Measurements from ENCODE around the gene GPR108.

Gene GPR108

GRCh38 chr19:6707011-6707657 is 30.2 kb downstream of the GPR108 start:
- no peak for DNase-seq (ENCODE audit: low read depth in 2 of 2)

GRCh38 chr19:6706633-6706958 is 30.8 kb downstream of the GPR108 start:
- DNase-seq (ENCODE audit: low read depth in 2 of 2) = no peak

DNA sequence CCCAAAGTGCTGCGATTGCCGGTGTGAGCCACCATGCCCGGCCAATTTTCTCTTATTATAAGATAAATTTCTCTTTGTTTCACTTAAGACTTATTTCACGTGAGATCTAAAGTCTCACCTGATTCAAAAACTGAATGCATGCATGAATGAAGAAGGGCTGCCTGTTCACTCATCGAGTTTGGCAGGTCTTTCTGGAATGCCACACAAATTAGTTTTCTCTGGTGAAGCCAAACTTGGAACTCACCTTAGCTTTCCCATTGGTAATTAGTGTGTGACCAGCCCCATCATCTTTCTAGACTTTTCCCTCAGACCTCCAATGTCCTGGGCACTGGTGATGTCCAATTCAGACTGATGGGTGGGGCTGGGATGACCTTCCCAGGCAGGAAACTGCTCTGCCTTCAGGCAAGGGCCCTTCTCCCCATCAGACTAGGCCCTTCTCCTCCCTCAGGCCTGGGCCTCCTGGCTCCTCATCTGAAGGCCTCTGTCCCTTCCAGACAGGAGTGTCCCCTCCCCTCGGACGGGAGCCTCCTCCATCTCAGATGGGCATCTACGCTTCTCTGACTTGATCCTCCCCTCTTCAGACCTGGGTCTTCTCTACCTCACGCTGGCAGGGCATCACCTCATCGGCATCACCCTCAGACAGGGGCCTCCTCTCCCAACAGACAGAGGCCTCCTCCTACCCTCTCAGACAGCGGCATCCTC is 31.3 kb downstream of the GPR108 start:
- DNase-seq (ENCODE audit: low read depth in 2 of 2) = no peak

DNA sequence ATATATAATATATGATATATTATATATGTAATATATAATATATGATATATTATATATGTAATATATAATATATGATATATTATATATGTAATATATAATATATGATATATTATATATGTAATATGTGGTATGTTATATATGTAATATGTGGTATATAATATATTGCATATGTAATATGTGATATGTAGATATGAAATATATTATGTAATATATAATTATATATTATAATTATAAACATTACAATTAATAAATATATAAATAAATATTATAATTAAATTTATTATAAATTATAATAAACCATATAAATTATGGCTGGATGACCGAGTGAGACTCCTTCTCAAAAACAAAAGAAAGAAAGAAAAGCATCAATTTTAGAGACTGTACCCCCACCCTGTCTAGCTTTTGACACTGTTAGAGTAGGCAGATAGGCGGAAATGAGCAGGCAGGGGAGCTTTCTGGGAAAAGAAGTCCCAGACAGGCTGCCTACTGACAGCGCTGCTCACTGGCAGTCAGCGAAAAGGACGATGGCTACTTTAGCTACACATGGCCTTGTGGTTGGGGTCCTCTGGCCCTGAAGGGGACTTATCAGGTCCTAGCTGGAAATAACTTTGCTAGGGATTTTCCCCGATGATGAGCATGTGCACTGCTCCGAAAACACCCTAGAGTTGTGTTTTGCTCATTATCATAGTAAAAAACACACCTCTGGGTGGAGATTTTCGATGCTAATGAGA is 36.6 kb downstream of the GPR108 start:
- no peak for DNase-seq (ENCODE audit: low read depth in 2 of 2)

GRCh38 chr19:6699935-6700334 is 37.4 kb downstream of the GPR108 start:
- no peak for DNase-seq (ENCODE audit: low read depth in 2 of 2)

GRCh38 chr19:6697291-6697690 is 40.1 kb downstream of the GPR108 start:
- no peak for DNase-seq (ENCODE audit: low read depth in 2 of 2)

- DNase-seq (ENCODE audit: low read depth in 2 of 2) = no peak
These were observed 41.0 kb downstream of the GPR108 start for GRCh38 chr19:6696239-6696820.

GRCh38 chr19:6694147-6694815 is 43.1 kb downstream of the GPR108 start:
- DNase-seq (ENCODE audit: low read depth in 2 of 2) = no peak

- no peak for DNase-seq (ENCODE audit: low read depth in 2 of 2)
These were observed 43.7 kb downstream of the GPR108 start for GRCh38 chr19:6693681-6694080.

- no peak for DNase-seq (ENCODE audit: low read depth in 2 of 2)
These were observed 44.3 kb downstream of the GPR108 start for GRCh38 chr19:6693056-6693471.

GRCh38 chr19:6692027-6692426 is 45.4 kb downstream of the GPR108 start:
- no peak for DNase-seq (ENCODE audit: low read depth in 2 of 2)

GRCh38 chr19:6691342-6691741 is 46.0 kb downstream of the GPR108 start:
- no peak for DNase-seq (ENCODE audit: low read depth in 2 of 2)

- no peak for DNase-seq (ENCODE audit: low read depth in 2 of 2)
These were observed 47.1 kb downstream of the GPR108 start for GRCh38 chr19:6690160-6690885.

DNA sequence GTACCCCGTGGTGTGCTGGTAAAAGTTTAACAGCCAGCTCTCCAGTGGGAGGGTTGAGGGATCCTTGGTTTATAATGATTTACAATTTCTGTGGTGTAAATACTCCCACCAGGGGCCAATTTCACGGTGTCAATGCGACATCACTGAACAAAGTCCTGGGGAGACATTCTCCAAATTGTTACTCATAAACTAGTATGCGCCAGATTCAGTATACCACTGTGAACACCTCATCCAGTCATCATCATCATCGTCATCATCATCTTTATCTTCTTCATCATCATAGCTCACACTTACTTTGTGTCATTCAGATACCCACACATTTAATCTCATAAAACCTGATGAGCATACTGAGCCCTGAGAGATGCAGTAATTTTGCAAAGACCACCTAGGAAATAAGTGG is 50.3 kb downstream of the GPR108 start:
- no peak for DNase-seq (ENCODE audit: low read depth in 2 of 2)

DNA sequence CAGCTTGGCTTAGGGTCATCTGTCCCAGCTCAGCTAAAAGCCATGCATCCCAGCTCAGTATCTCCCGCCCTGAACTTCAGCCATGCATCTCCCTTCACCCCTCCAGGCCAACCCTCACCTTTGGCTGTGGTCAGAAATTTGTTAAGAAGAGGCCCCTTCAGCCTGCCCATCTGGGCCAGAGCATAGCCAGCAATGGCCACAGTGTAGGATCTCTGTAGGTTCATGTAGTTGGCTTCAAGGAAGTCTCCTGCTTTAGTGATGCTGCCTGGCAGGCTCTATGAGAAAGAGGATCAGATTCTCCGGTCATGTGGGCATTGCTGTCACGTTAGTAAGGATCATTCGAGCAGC is 50.8 kb downstream of the GPR108 start:
- no peak for DNase-seq (ENCODE audit: low read depth in 2 of 2)

- no peak for DNase-seq (ENCODE audit: low read depth in 2 of 2)
These were observed 51.3 kb downstream of the GPR108 start for GRCh38 chr19:6685962-6686627.

DNA sequence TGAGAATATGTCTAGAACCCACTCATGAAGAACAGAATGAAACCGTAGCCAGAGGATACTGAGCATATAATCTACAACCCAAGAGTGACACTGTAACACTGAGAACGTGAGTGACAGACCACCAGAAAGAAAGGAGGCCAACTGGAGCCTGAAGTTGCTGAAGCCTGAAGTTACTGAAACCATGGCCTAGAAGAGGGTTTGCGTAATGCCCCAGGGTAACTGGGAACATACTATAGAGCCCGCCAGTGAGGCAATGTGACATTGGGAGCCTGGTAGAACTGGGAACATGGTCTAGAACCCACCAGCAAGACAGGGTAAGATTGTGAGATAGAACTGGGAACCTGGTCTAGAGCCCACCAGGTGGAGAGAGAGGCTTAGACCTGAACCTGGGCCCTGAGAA is 51.9 kb downstream of the GPR108 start:
- no peak for DNase-seq (ENCODE audit: low read depth in 2 of 2)

DNA sequence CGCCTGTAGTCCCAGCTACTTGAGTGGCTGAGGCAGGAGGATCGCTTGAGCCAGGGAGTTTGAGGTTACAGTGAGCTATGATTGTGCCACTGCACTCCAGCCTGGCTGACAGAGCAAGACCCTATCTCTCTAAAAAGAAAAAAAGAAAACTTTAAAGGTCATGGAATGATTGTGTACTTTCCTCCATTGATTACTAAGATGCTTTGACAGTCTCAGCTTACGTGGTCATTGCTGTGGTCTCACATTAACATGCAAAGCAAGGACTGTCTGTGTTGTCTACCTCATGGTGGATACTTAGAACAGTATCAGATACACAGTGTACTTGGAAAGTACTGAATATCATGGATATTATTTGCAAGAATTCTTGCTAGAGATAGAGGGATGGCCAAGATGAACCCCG is 53.4 kb downstream of the GPR108 start:
- no peak for DNase-seq (ENCODE audit: low read depth in 2 of 2)

DNA sequence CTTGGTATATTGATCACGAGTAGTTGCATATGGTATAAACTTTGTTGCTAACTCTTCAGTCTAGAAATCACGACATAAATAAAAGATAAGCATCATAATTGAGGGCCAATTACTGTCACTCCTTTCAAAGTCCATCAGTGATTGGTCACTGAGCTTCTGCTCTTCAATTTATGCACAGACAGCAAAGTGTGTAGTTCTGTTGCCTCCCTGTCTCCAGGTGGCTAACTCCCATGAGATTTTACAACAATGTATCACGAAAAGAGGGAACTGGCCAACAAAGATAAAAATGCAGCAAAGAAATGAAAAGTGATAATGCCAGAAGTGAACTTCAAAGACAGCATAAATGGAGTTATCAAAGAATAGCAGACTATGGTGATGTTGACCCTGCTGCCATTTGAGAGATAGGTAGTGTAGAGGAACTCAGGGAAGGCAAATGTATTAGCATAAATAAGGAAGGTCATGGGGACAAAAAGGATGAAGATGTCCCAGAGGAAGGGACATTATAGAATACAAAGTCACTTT is 54.7 kb downstream of the GPR108 start:
- no peak for DNase-seq (ENCODE audit: low read depth in 2 of 2)

DNA sequence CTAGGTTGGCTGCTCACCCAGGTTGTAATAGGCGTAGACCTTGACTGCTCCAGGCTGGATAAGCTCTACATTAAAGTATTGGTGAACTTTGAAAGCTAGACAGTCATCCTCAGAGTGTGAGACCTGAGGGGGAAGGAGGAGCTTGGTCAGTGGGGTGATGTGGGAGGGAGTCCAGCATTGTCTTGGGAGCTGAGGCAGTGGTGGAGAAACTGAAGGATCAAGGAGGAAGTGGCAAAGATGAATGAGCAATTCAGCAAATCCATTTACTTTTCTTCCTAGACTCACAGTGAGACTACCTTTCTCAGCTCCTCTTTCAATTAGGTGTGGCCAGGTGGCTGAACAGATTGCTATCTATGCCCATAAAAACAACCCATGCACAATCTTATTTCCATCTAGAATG is 57.2 kb downstream of the GPR108 start:
- no peak for DNase-seq (ENCODE audit: low read depth in 2 of 2)
